ENCODE data around the gene TNNC1.

TNNC1 gene

DNA sequence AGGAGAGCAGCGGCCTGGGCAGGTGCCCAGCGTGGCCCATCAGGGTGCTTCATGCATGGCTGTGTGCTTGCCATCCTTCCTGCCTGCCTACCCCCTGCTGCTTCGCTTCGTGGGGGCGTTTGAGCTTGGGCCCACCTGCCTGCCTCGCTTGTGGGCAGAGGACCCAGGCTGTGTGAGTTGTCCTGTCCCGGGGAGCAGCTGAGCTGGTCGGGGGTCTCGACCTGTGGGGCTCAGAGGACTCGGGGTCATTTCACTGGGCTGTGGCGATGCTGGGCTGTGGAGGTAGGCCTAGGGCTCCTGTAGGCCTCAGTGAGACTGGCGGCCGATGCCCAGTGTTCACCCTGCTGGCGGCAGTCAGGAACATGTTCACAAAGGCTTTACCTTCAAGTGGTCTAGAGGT is 29.2 kb upstream of the TNNC1 start:
- TF ChIP-seq ZFX (IDR thresholded peaks at IDR 0.05; ENCODE audit: borderline replicate concordance): no peak
- no peak for TF ChIP-seq CTCF (IDR thresholded peaks at IDR 0.05)
- H3K27ac ChIP-seq: no peak overlapping the region

DNA sequence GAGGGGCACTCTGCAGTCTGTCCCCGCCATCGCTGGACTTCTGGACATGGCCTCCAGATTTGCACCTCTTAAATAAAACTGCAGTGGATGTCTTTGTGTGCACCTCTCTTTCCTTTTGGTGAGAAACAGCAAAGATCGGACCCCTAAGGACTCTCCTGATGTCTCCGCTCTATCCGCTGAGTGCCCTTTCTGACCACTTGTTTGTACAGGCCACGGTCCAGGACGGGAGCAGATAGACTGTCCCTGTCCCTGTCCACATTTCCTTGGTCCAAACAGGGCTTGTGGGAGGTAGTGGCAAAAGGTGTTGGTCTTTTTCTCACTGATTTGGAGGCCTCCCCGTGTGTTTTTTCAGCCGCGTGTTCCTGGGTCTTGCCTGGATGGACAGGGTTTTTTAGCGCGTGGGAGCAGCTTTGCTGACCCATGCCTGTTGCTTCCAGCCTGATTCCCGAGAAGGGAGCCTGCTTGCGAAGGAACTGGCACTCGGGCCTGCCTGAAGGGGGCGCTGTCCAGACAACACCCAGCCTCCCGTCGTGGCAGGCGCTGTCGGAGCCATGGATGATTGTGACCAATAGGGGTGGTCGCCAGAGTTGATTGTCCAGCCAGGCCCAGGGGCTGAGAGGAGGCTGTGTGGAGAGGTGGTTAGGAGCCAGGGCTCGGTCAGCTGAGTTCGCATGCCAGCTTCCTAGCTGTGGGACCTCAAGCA is 28.1 kb upstream of the TNNC1 start:
- TF ChIP-seq CTCF (IDR thresholded peaks at IDR 0.05) (peak; percentile 74), ZFX (IDR thresholded peaks at IDR 0.05; ENCODE audit: borderline replicate concordance) (no peak)
- H3K27ac ChIP-seq: no peak overlapping the region

GRCh38 chr3:52480768-52481715 is 27.2 kb upstream of the TNNC1 start:
- H3K27ac ChIP-seq: no peak overlapping the region

GRCh38 chr3:52479877-52480575 is 26.2 kb upstream of the TNNC1 start:
- H3K27ac ChIP-seq: no peak overlapping the region
- TF ChIP-seq CTCF (IDR thresholded peaks at IDR 0.05) (no peak), ZFX (IDR thresholded peaks at IDR 0.05; ENCODE audit: borderline replicate concordance) (no peak)

More at GRCh38 chr3:52480768-52481715, 27.2 kb upstream of the TNNC1 start:
- TF ChIP-seq ZFX (IDR thresholded peaks at IDR 0.05; ENCODE audit: borderline replicate concordance): no peak
- no peak for TF ChIP-seq CTCF (IDR thresholded peaks at IDR 0.05)

DNA sequence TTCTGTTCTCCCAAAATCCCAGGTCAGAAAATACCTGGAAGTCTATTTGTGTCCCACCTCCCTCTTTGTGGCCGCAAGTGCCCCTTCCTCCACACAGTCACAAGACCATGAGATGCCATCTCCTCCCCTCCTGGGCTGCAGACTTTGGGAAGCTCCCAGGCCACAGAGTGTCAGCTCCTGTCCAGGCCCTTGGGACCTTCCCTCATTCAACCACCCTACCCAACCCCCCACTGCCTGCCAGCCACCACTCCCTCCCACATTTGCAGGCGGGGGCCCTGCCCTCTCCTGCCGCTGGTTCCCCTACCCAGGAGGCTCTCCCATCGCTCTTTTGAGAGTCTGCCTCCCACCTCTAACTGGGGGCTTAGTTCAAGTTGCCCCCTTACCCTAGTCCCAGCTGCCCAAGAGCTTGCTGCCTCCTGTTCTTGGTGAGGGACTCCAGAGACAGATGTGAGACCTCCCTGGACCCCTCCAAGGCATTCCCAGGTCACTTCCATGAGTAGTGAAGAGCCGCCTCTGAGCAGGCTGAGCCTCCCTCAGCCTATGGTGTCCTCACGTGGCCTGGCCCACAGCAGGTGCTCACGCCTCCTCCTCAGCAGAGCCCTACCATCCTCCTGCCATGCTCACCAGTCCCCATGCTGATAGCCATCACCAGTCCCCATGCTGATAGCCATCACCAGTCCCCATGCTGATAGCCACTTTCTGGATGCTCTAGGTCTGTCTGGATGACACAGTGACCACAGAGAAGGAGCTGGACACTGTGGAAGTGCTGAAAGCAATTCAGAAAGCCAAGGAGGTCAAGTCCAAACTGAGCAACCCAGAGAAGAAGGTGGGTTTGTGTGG is 25.4 kb upstream of the TNNC1 start:
- TF ChIP-seq ZFX (IDR thresholded peaks at IDR 0.05; ENCODE audit: borderline replicate concordance) (no peak), CTCF (IDR thresholded peaks at IDR 0.05) (no peak)
- no peak overlapping the region for H3K27ac ChIP-seq

DNA sequence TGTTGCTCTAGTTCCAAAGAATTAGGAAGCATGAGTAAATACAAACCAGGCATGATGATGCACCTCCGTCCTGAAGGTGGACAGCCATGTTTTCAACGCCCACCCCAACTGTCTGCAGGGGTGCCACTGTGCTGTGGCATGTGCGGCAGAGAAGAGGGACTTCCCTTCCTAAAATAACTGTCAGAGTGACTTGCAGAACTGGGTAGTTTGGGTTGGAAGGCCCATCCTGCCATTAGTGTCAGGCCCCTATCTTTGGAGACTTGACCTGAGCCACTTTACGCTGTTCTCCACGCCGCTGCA is 23.9 kb upstream of the TNNC1 start:
- no peak overlapping the region for H3K27ac ChIP-seq
- TF ChIP-seq ZFX (IDR thresholded peaks at IDR 0.05; ENCODE audit: borderline replicate concordance) (no peak), CTCF (IDR thresholded peaks at IDR 0.05) (no peak)

All from 22Rv1 (cell line).